Upper lobe of left lung (tissue), 6 donors: ENCODE results near the gene MAST4. TPM values are rescaled to one million over a fixed set of nuclear protein-coding genes. Genes with fewer than 3 reads are reported as not detected.

Source experiments
- ATAC-seq, 2 donors: fragments of 200-7000 bp; cut with Tn5 transposase; one replicate each; pipeline ENCODE4 v1.9.1; 2022; ENCODE audit warnings: mild to moderate bottlenecking in 2 of 2, moderate library complexity in 2 of 2; ENCODE audit not compliant: low FRiP score in 2 of 2
- DNase-seq, 2 donors: peaks; one replicate each; pipeline ENCODE4 v3.0.0-alpha.2; 2019 to 2020
- H3K27ac ChIP-seq, 4 donors: fragments of 200-600 bp; sonication (generic); one replicate each; pipeline ENCODE4 v1.5.1; 2016 to 2019
- H3K27me3 ChIP-seq, 4 donors: fragments of 200-600 bp; sonication (generic); one replicate each; pipeline ENCODE4 v1.5.1; 2017 to 2019
- H3K36me3 ChIP-seq, 4 donors: fragments of 200-600 bp; sonication (generic); one replicate each; pipeline ENCODE4 v1.5.1; 2016 to 2019
- H3K4me1 ChIP-seq, 4 donors: fragments of 200-600 bp; sonication (generic); one replicate each; pipeline ENCODE4 v1.5.1; 2018 to 2019
- H3K4me3 ChIP-seq, 4 donors: fragments of 200-600 bp; sonication (generic); one replicate each; pipeline ENCODE4 v1.5.1; 2017 to 2019; ENCODE audit warnings: mild to moderate bottlenecking in 2 of 4, moderate library complexity in 1 of 4
- H3K9me3 ChIP-seq, 4 donors: fragments of 200-600 bp; sonication (generic); one replicate each; pipeline ENCODE4 v1.5.1; 2018 to 2019
- EP300 ChIP-seq, 4 donors: sonication (generic); formaldehyde crosslinking; IDR thresholded peaks; one replicate each; pipeline ENCODE4 v1.5.1; 2017; ENCODE audit warnings: antibody characterized with exemption in 4 of 4, control low read depth in 2 of 4
- POLR2A ChIP-seq, 4 donors: fragments of 450-650 bp; IDR thresholded peaks; one replicate each; pipeline ENCODE4 v1.5.1; 2016 to 2017; ENCODE audit warnings: antibody characterized with exemption in 4 of 4, mild to moderate bottlenecking in 2 of 4
- POLR2AphosphoS5 ChIP-seq, 2 donors: sonication (generic); formaldehyde crosslinking; IDR thresholded peaks; one replicate each; pipeline ENCODE4 v1.5.1; 2017; ENCODE audit warnings: antibody characterized with exemption in 2 of 2
- WGBS, 2 donors: methylation state at CpG; one replicate each; pipeline ENCODE4 v1.1.5; 2017 to 2018; 5-methylcytosine and 5-hydroxymethylcytosine counted together
- total RNA-seq, 6 donors: library from RNA; depleted of rRNA in 4 of 6; stranded (reverse); fragments of >200 nt in 4 of 6; gene quantifications; one replicate each; pipeline versions ENCODE4 v1.1.0 to v1.2.1, GENCODE V29; 2016 to 2021
- TF ChIP-seq, protein P1 (sequence below), 6 experiments: fragments of 450-650 bp in 4 of 6; fragments of 200-600 bp in 2 of 6; sonication (generic) in 2 of 6; IDR thresholded peaks; one replicate each; pipeline ENCODE4 v1.5.1; 2016 to 2019; ENCODE audit warnings: antibody characterized with exemption in 6 of 6
- donor health status: DM: no; HTN: no; CAD: no; lungs with moderate emphysema.
- donor health status: DM: no; HTN: yes; CAD: no; lungs with severe emphysema.

The MAST4 gene
- total RNA-seq, 6 donors from 2014 or later, result 44.8 to 229 (median 66.4) TPM

- H3K36me3 ChIP-seq, result no peaks in the 10 kb centered on the region
- H3K4me3 ChIP-seq, result no peak overlapping the region
- WGBS, 2 donors, result 51 to 59% methylated on average over 3 of the region's 3 CpGs
- H3K27me3 ChIP-seq, result no peaks in the 10 kb centered on the region
- DNase-seq (no peak), ATAC-seq (peak in 1 of 2 donors; percentile 73)
- no peaks in the 10 kb centered on the region for H3K9me3 ChIP-seq
- TF ChIP-seq EP300 (IDR thresholded peaks at IDR 0.05), result no peak
- TF ChIP-seq, protein P1, sequence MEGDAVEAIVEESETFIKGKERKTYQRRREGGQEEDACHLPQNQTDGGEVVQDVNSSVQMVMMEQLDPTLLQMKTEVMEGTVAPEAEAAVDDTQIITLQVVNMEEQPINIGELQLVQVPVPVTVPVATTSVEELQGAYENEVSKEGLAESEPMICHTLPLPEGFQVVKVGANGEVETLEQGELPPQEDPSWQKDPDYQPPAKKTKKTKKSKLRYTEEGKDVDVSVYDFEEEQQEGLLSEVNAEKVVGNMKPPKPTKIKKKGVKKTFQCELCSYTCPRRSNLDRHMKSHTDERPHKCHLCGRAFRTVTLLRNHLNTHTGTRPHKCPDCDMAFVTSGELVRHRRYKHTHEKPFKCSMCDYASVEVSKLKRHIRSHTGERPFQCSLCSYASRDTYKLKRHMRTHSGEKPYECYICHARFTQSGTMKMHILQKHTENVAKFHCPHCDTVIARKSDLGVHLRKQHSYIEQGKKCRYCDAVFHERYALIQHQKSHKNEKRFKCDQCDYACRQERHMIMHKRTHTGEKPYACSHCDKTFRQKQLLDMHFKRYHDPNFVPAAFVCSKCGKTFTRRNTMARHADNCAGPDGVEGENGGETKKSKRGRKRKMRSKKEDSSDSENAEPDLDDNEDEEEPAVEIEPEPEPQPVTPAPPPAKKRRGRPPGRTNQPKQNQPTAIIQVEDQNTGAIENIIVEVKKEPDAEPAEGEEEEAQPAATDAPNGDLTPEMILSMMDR (IDR thresholded peaks at IDR 0.05), result peak; percentile 77 to 90 (median 83)
- H3K4me1 ChIP-seq, result peaks cover 0 to 6% (median 3%) of the 10 kb centered on the region in 4 donors
- H3K27ac ChIP-seq, result no peak overlapping the region
Observed at GRCh38 chr5:66987949-66988838, 392.0 kb downstream of the MAST4 start.

DNA sequence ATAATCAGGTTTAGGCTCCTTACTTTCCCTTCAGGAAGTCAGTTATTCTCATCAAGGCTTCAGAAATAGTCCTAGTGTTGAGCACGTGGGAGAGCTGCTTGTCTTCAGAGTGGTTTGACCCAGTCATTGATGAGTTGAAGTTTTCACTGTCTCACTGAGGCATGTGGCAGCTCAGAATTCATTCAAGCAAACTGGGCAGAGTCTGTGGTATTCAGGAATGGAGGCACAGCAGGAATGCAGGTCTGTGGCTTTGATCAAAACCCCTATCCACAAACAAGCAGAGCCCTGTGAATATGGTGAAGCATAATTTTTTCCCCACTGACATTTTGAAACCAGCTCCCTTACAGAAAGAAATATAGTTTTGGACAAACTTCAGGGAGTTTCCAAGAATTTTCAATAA, 393.1 kb downstream of the MAST4 start:
- Histone ChIP-seq H3K27me3 (no peaks in the 10 kb centered on the region), H3K4me3 (no peak overlapping the region), H3K27ac (no peak overlapping the region), H3K4me1 (peaks cover 0 to 6% (median 3%) of the 10 kb centered on the region in 4 donors), H3K36me3 (no peaks in the 10 kb centered on the region), H3K9me3 (no peaks in the 10 kb centered on the region)
- 0% methylated on average over 1 of the region's 1 CpG; no CpG with 5 or more reads in 1 of the 2 donors for WGBS, 2 donors
- no peak for TF ChIP-seq POLR2AphosphoS5 (IDR thresholded peaks at IDR 0.05)
- TF ChIP-seq, protein P1 (IDR thresholded peaks at IDR 0.05), result no peak
- no peak for TF ChIP-seq EP300 (IDR thresholded peaks at IDR 0.05)
- TF ChIP-seq POLR2A (IDR thresholded peaks at IDR 0.05), result no peak
- no peak for DNase-seq
- no peak for ATAC-seq

GRCh38 chr5:66989781-66990180, 393.6 kb downstream of the MAST4 start:
- DNase-seq (no peak), ATAC-seq (no peak)
- Histone ChIP-seq H3K9me3 (no peaks in the 10 kb centered on the region), H3K27me3 (no peaks in the 10 kb centered on the region), H3K36me3 (no peaks in the 10 kb centered on the region), H3K27ac (no peak overlapping the region), H3K4me3 (no peak overlapping the region), H3K4me1 (peaks cover 0 to 6% (median 3%) of the 10 kb centered on the region in 4 donors)
- TF ChIP-seq POLR2A (IDR thresholded peaks at IDR 0.05) (no peak), POLR2AphosphoS5 (IDR thresholded peaks at IDR 0.05) (no peak), EP300 (IDR thresholded peaks at IDR 0.05) (no peak)
- TF ChIP-seq, protein P1 (IDR thresholded peaks at IDR 0.05), result no peak
- 91 to 99% methylated on average over 2 of the region's 2 CpGs for WGBS, 2 donors

GRCh38 chr5:66991746-66992145, 395.6 kb downstream of the MAST4 start:
- no peak for TF ChIP-seq POLR2AphosphoS5 (IDR thresholded peaks at IDR 0.05)
- no peak for TF ChIP-seq POLR2A (IDR thresholded peaks at IDR 0.05)
- TF ChIP-seq, protein P1 (IDR thresholded peaks at IDR 0.05), result no peak
- no peak for TF ChIP-seq EP300 (IDR thresholded peaks at IDR 0.05)
- Histone ChIP-seq H3K4me1 (peaks cover 0 to 6% (median 3%) of the 10 kb centered on the region in 4 donors), H3K27ac (no peak overlapping the region), H3K9me3 (no peaks in the 10 kb centered on the region), H3K27me3 (no peaks in the 10 kb centered on the region), H3K4me3 (no peak overlapping the region), H3K36me3 (no peaks in the 10 kb centered on the region)
- DNase-seq (no peak), ATAC-seq (no peak)
- WGBS, 2 donors, result 15 to 34% methylated on average over 2 of the region's 2 CpGs
